Esophagus squamous epithelium (tissue), 5 donors: Measurements from ENCODE around the gene GJB5. TPM values are rescaled to one million over a fixed set of nuclear protein-coding genes. Genes with fewer than 3 reads are reported as not detected.
A peak's percentile ranks its signal among the peaks of the same experiment; 100 is the strongest.

Experiments used
- DNase-seq: peaks from one replicate; lab custom pipeline; 2025; lab: John Stamatoyannopoulos, UW
- H3K27ac ChIP-seq, 4 donors: fragments of 200-600 bp; sonication (generic); one replicate each; pipeline ENCODE4 v1.5.1; 2016 to 2019; ENCODE audit warnings: mild to moderate bottlenecking in 1 of 4
- H3K27me3 ChIP-seq, 4 donors: fragments of 200-600 bp; sonication (generic); 1 replicate in 3 of 4; 2 replicates in 1 of 4; pipeline versions ENCODE4 v1.5.1 to v1.6.0; 2017 to 2021; ENCODE audit warnings: antibody characterized with exemption in 1 of 4
- H3K36me3 ChIP-seq, 3 donors: fragments of 200-600 bp; sonication (generic); one replicate each; pipeline ENCODE4 v1.5.1; 2016 to 2019
- H3K4me1 ChIP-seq, 3 donors: fragments of 200-600 bp; sonication (generic); one replicate each; pipeline ENCODE4 v1.5.1; 2017 to 2019
- H3K4me3 ChIP-seq, 4 donors: fragments of 200-600 bp; sonication (generic); 1 replicate in 3 of 4; 2 replicates in 1 of 4; pipeline ENCODE4 v1.5.1; 2016 to 2019; ENCODE audit warnings: mild to moderate bottlenecking in 2 of 4, moderate library complexity in 1 of 4
- H3K9me3 ChIP-seq, 3 donors: fragments of 200-600 bp; sonication (generic); one replicate each; pipeline ENCODE4 v1.5.1; 2016 to 2019
- CTCF ChIP-seq, 6 experiments: fragments of 450-650 bp in 4 of 6; fragments of 200-600 bp in 2 of 6; sonication (generic) in 2 of 6; IDR thresholded peaks; one replicate each; pipeline ENCODE4 v1.5.1; 2016 to 2019; ENCODE audit warnings: antibody characterized with exemption in 6 of 6, mild to moderate bottlenecking in 4 of 6, moderate library complexity in 4 of 6
- POLR2A ChIP-seq, 4 donors: fragments of 450-650 bp; IDR thresholded peaks; one replicate each; pipeline ENCODE4 v1.6.1; 2017; ENCODE audit warnings: antibody characterized with exemption in 4 of 4, mild to moderate bottlenecking in 4 of 4, moderate library complexity in 3 of 4
- WGBS, 2 donors: methylation state at CpG; one replicate each; pipeline ENCODE4 v1.1.5; 2018; 5-methylcytosine and 5-hydroxymethylcytosine counted together
- intact Hi-C: fragments of 100-400 bp; cut with DNase I; formaldehyde crosslinking; loops from one replicate; pipeline ENCODE4 v1.15.0; 2022
- total RNA-seq, 4 donors: library from RNA; depleted of rRNA; stranded (reverse); fragments of >200 nt; gene quantifications; one replicate each; pipeline ENCODE4 v1.1.0, GENCODE V29; 2016
- donor health status: DM: yes; HTN: yes; CAD: no.

Gene GJB5
- total RNA-seq, 4 donors from 2014 or later, result 91.7 to 123 (median 104) TPM

DNA sequence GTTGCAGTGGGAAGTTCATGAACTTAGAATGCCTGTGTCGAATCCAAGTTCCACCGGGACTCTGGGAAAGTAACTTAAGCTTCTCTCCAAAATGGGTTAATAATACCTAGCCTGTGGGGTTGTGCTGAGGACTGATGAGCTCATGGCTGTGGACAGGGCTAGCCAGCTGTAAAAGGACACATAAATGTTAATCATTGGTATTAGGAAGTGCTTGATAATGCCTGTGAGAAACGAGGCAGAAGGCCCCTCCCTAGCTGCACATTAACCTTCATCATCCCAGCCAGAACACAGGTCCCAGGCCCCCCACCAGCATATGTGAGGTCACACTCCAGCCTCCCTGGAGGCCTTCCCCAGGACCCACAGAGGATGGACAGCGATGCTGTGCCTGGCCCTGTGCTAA, 3.9 kb downstream of the GJB5 start:
- Histone ChIP-seq H3K4me3 (no peak overlapping the region), H3K27ac (peak overlapping the region; percentile 45 to 72 (median 62)), H3K36me3 (peaks cover 0 to 16% (median 0%) of the 10 kb centered on the region in 3 donors), H3K9me3 (no peaks in the 10 kb centered on the region), H3K4me1 (peaks cover 10 to 69% (median 21%) of the 10 kb centered on the region in 3 donors), H3K27me3 (peaks cover 0 to 21% (median 0%) of the 10 kb centered on the region in 4 donors)
- no peak for TF ChIP-seq POLR2A (IDR thresholded peaks at IDR 0.05)
- TF ChIP-seq CTCF (IDR thresholded peaks at IDR 0.05), result no peak
- no peak for DNase-seq
- intact Hi-C loops, result no loop called here
- 37 to 54% methylated on average over 2 to 3 of the region's 4 CpGs for WGBS, 2 donors

GRCh38 chr1:34759503-34760357, 4.9 kb downstream of the GJB5 start, which contains the start of gene GJB4:
Gene GJB4, plus strand, starts transcription at chr1:34759740. Its CDS starts 1,515 bp downstream, at chr1:34761255.
- no peaks in the 10 kb centered on the region for H3K9me3 ChIP-seq
- no peak within 1 kb of the TSS for H3K4me3 ChIP-seq
- peaks cover 10 to 65% (median 16%) of the 10 kb centered on the region in 3 donors for H3K4me1 ChIP-seq
- H3K27me3 ChIP-seq, result peaks cover 0 to 21% (median 0%) of the 10 kb centered on the region in 4 donors
- H3K27ac ChIP-seq, result peak within 1 kb of the TSS; percentile 45 to 72 (median 62)
- intact Hi-C loops, result no loop called here
- no peak for DNase-seq
- TF ChIP-seq POLR2A (IDR thresholded peaks at IDR 0.05), result no peak
- peak in 1 of 6 experiments; percentile 19 for TF ChIP-seq CTCF (IDR thresholded peaks at IDR 0.05)
- H3K36me3 ChIP-seq, result peaks cover 0 to 16% (median 0%) of the 10 kb centered on the region in 3 donors
- 30 to 37% methylated on average over 4 of the region's 10 CpGs for WGBS, 2 donors

GRCh38 chr1:34761176-34761761, 6.4 kb downstream of the GJB5 start:
- DNase-seq, result no peak
- Histone ChIP-seq H3K9me3 (no peaks in the 10 kb centered on the region), H3K4me1 (peaks cover 10 to 61% (median 16%) of the 10 kb centered on the region in 3 donors), H3K4me3 (no peak overlapping the region), H3K27ac (no peak overlapping the region), H3K27me3 (peaks cover 0 to 15% (median 0%) of the 10 kb centered on the region in 4 donors), H3K36me3 (peaks cover 0 to 16% (median 0%) of the 10 kb centered on the region in 3 donors)
- WGBS, 2 donors, result 93 to 97% methylated on average over 19 to 20 of the region's 33 CpGs
- intact Hi-C loops, result no loop called here
- TF ChIP-seq CTCF (IDR thresholded peaks at IDR 0.05), result no peak
- TF ChIP-seq POLR2A (IDR thresholded peaks at IDR 0.05), result no peak

DNA sequence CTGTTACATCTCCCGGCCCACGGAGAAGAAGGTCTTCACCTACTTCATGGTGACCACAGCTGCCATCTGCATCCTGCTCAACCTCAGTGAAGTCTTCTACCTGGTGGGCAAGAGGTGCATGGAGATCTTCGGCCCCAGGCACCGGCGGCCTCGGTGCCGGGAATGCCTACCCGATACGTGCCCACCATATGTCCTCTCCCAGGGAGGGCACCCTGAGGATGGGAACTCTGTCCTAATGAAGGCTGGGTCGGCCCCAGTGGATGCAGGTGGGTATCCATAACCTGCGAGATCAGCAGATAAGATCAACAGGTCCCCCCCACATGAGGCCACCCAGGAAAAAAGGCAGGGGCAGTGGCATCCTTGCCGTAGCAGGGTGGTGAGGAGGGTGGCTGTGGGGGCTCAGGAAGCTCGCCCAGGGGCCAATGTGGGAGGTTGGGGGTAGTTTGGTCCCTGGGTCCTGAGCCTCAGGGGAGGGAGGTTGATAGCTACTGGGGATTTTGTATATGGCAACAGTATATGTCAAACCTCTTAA, 7.0 kb downstream of the GJB5 start:
- intact Hi-C loops, result no loop called here
- no peak for DNase-seq
- Histone ChIP-seq H3K27me3 (peaks cover 0 to 15% (median 0%) of the 10 kb centered on the region in 4 donors), H3K36me3 (peaks cover 0 to 16% (median 0%) of the 10 kb centered on the region in 3 donors), H3K9me3 (no peaks in the 10 kb centered on the region), H3K27ac (no peak overlapping the region), H3K4me3 (no peak overlapping the region), H3K4me1 (peaks cover 10 to 55% (median 16%) of the 10 kb centered on the region in 3 donors)
- TF ChIP-seq CTCF (IDR thresholded peaks at IDR 0.05) (no peak), POLR2A (IDR thresholded peaks at IDR 0.05) (no peak)
- 70 to 83% methylated on average over 2 of the region's 13 CpGs for WGBS, 2 donors
